Measurements from ENCODE around the gene MRPL10. TPM values are rescaled to one million over a fixed set of nuclear protein-coding genes. Genes with fewer than 3 reads are reported as not detected.

Gene MRPL10
- total and polyA plus RNA-seq, 4 donors, result 18.4 to 38.3 (median 30.3) TPM

GRCh38 chr17:47810901-47811635 is 20.3 kb downstream of the MRPL10 start:
- no peak overlapping the region for H3K9ac ChIP-seq (ENCODE audit: insufficient read depth in 1 of 2, low read length in 2 of 2)
- H3K27me3 ChIP-seq (ENCODE audit: control insufficient read depth in 3 of 3, insufficient read depth in 3 of 3, low read length in 2 of 3), result no peaks in the 10 kb centered on the region
- no peak for TF ChIP-seq CTCF (IDR thresholded peaks at IDR 0.05; ENCODE audit: control extremely low read depth, extremely low read depth)
- peaks cover 0 to 9% (median 3%) of the 10 kb centered on the region in 5 donors for H3K4me1 ChIP-seq (ENCODE audit: control insufficient read depth in 5 of 5, insufficient read depth in 5 of 5, low read length in 5 of 5)
- DNase-seq, result no peak
- H3K27ac ChIP-seq (ENCODE audit: low read depth in 1 of 2, low read length in 1 of 2), result peak overlapping the region in 1 of 2 donors; percentile 9
- WGBS, 2 donors, result 80 to 86% methylated on average over 9 of the region's 9 CpGs
- no peak for ATAC-seq (ENCODE audit: insufficient read depth, low FRiP score)
- H3K4me3 ChIP-seq, result no peak overlapping the region
- H3K9me3 ChIP-seq (ENCODE audit: control insufficient read depth in 4 of 4, insufficient read depth in 3 of 4, low read length in 3 of 4), result no peaks in the 10 kb centered on the region
- H3K36me3 ChIP-seq (ENCODE audit: control insufficient read depth in 4 of 4, insufficient read depth in 4 of 4, low read length in 4 of 4), result peaks cover 3 to 70% (median 17%) of the 10 kb centered on the region in 4 donors

DNA sequence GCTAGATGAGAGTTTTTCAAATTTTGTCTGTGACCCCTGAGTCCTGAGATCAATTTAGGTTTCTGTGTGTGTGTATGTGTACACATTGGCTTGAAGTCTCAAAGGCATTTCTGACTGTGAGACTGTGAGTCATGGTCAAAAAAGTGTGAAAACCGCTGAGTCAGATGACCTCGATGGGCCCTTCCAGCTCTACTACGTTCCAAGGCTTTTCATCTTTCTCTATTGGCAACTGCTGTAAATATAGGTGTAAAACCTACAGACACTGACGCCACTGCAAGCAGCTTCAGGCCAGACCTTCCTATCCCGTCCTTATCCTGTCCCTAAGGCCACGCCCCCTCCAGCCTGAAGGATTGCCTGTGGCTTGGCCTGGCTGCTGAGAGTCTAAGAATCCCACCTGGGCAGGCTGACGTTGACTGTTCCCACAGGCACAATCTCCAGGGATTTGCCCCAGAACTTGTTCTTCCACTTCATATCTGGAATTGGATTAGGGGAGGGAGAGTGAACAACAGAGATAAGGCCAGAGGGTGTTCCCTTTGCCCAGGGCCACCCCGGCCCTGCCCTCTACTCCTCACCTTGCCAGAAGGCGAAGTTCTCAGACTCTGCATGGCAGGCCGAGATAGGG is 21.0 kb downstream of the MRPL10 start:
- H3K4me3 ChIP-seq, result no peak overlapping the region
- ATAC-seq (ENCODE audit: insufficient read depth, low FRiP score) (peak; percentile 54), DNase-seq (peak in 2 of 3 donors; percentile 32 to 81)
- H3K36me3 ChIP-seq (ENCODE audit: control insufficient read depth in 4 of 4, insufficient read depth in 4 of 4, low read length in 4 of 4), result peaks cover 3 to 64% (median 15%) of the 10 kb centered on the region in 4 donors
- no peaks in the 10 kb centered on the region for H3K9me3 ChIP-seq (ENCODE audit: control insufficient read depth in 4 of 4, insufficient read depth in 3 of 4, low read length in 3 of 4)
- TF ChIP-seq CTCF (IDR thresholded peaks at IDR 0.05; ENCODE audit: control extremely low read depth, extremely low read depth), result no peak
- peaks cover 0 to 9% (median 3%) of the 10 kb centered on the region in 5 donors for H3K4me1 ChIP-seq (ENCODE audit: control insufficient read depth in 5 of 5, insufficient read depth in 5 of 5, low read length in 5 of 5)
- WGBS, 2 donors, result 61 to 81% methylated on average over 10 of the region's 10 CpGs
- H3K9ac ChIP-seq (ENCODE audit: insufficient read depth in 1 of 2, low read length in 2 of 2), result no peak overlapping the region
- no peaks in the 10 kb centered on the region for H3K27me3 ChIP-seq (ENCODE audit: control insufficient read depth in 3 of 3, insufficient read depth in 3 of 3, low read length in 2 of 3)
- peak overlapping the region in 1 of 2 donors; percentile 8 for H3K27ac ChIP-seq (ENCODE audit: low read depth in 1 of 2, low read length in 1 of 2)

GRCh38 chr17:47808830-47809480 is 22.4 kb downstream of the MRPL10 start:
- no peak for TF ChIP-seq CTCF (IDR thresholded peaks at IDR 0.05; ENCODE audit: control extremely low read depth, extremely low read depth)
- ATAC-seq (ENCODE audit: insufficient read depth, low FRiP score) (no peak), DNase-seq (no peak)
- Histone ChIP-seq H3K27ac (ENCODE audit: low read depth in 1 of 2, low read length in 1 of 2) (no peak overlapping the region), H3K9ac (ENCODE audit: insufficient read depth in 1 of 2, low read length in 2 of 2) (no peak overlapping the region), H3K27me3 (ENCODE audit: control insufficient read depth in 3 of 3, insufficient read depth in 3 of 3, low read length in 2 of 3) (no peaks in the 10 kb centered on the region), H3K4me3 (no peak overlapping the region), H3K9me3 (ENCODE audit: control insufficient read depth in 4 of 4, insufficient read depth in 3 of 4, low read length in 3 of 4) (no peaks in the 10 kb centered on the region), H3K36me3 (ENCODE audit: control insufficient read depth in 4 of 4, insufficient read depth in 4 of 4, low read length in 4 of 4) (peaks cover 3 to 51% (median 14%) of the 10 kb centered on the region in 4 donors), H3K4me1 (ENCODE audit: control insufficient read depth in 5 of 5, insufficient read depth in 5 of 5, low read length in 5 of 5) (peaks cover 0 to 9% (median 3%) of the 10 kb centered on the region in 5 donors)
- 95% methylated on average over 22 of the region's 22 CpGs for WGBS, 2 donors
